BJ (cell line): Measurements from ENCODE around the gene ADGRV1. TPM values are rescaled to one million over a fixed set of nuclear protein-coding genes. Genes with fewer than 3 reads are reported as not detected.
"Not testable (repeated sequence)": the region's sequence is repeated elsewhere in the genome, so short reads cannot be mapped to it uniquely, and the experiment has no call there.

Source experiments
- CTCF ChIA-PET: fragments of 350-600 bp; formaldehyde crosslinking; extraction: SDS; loops from one replicate; lab custom pipeline; 2021; ENCODE audit warnings: antibody characterized with exemption, inconsistent platforms; lab: Yijun Ruan, JAX
- POLR2A ChIA-PET: fragments of 300-600 bp; sonication (Branson Sonifier 250); formaldehyde crosslinking; extraction: SDS; loops from one replicate; lab custom pipeline; 2021; ENCODE audit warnings: antibody characterized with exemption; lab: Charles Lee
- DNase-seq: peaks from one replicate; pipeline ENCODE4 v3.0.0-alpha.2; 2011; ENCODE audit warnings: low read depth
- H3K27me3 ChIP-seq: 2 replicates; pipeline ENCODE4 v1.6.0; 2011; ENCODE audit warnings: low read length; ENCODE audit not compliant: control insufficient read depth, insufficient read depth
- H3K36me3 ChIP-seq: 2 replicates; pipeline ENCODE4 v1.5.1; 2011; ENCODE audit warnings: low read length; ENCODE audit not compliant: control insufficient read depth, insufficient read depth
- H3K4me3 ChIP-seq: 2 replicates; pipeline ENCODE4 v1.5.1; 2011; ENCODE audit warnings: low read depth, mild to moderate bottlenecking, control low read depth, low read length
- CTCF ChIP-seq: IDR thresholded peaks from 2 replicates; pipeline ENCODE4 v1.5.1; 2011; ENCODE audit warnings: low read depth, mild to moderate bottlenecking, control low read depth, inconsistent platforms, low read length, moderate library complexity; ENCODE audit not compliant: insufficient read depth
- polyA plus RNA-seq: library from polyadenylated mRNA; depleted of rRNA; stranded (reverse); fragments of >200 nt; gene quantifications from 2 replicates; pipeline ENCODE4 v1.2.3, GENCODE V29; 2011

Gene ADGRV1
- polyA plus RNA-seq, 1 experiment: 0.15 TPM

- no peak for TF ChIP-seq CTCF
- 0 out of 2 replicates have a peak, but pooled peaks cover 1% of the 10 kb centered on the region for H3K27me3 ChIP-seq
- POLR2A ChIA-PET: no interaction called here
- CTCF ChIA-PET: no interaction called here
- H3K36me3 ChIP-seq: no peaks in the 10 kb centered on the region
- no peak overlapping the region for H3K4me3 ChIP-seq
- no peak for DNase-seq
These were observed 490.5 kb downstream of the ADGRV1 start for GRCh38 chr5:91049112-91049511.

GRCh38 chr5:91049800-91050199, 491.2 kb downstream of the ADGRV1 start:
- no peak overlapping the region for H3K4me3 ChIP-seq
- DNase-seq: peak; percentile 9
- 0 out of 2 replicates have a peak, but pooled peaks cover 1% of the 10 kb centered on the region for H3K27me3 ChIP-seq
- ChIA-PET CTCF (no interaction called here), POLR2A (no interaction called here)
- H3K36me3 ChIP-seq: no peaks in the 10 kb centered on the region
- TF ChIP-seq CTCF: no peak

GRCh38 chr5:91052411-91052810, 493.8 kb downstream of the ADGRV1 start:
- POLR2A ChIA-PET, DNase-seq, H3K4me3 ChIP-seq, H3K27me3 ChIP-seq, H3K36me3 ChIP-seq: not testable (repeated sequence)
- CTCF ChIA-PET: interaction anchor here (0.7 kb wide), 1 partner anchor 9 kb away, joined by 3 read pairs; no protein-coding TSS in a partner anchor

- DNase-seq: no peak
- H3K27me3 ChIP-seq: no peaks in the 10 kb centered on the region
- CTCF ChIA-PET: interaction anchor here (0.7 kb wide), 1 partner anchor 10 kb away, joined by 3 read pairs; no protein-coding TSS in a partner anchor
- TF ChIP-seq CTCF: no peak
- POLR2A ChIA-PET: no interaction called here
- no peak overlapping the region for H3K4me3 ChIP-seq
- H3K36me3 ChIP-seq: no peaks in the 10 kb centered on the region
These were observed 494.6 kb downstream of the ADGRV1 start for GRCh38 chr5:91052977-91053740.

GRCh38 chr5:91053741-91054025, 495.1 kb downstream of the ADGRV1 start:
- ChIA-PET CTCF (no interaction called here), POLR2A (no interaction called here)
- Histone ChIP-seq H3K4me3 (no peak overlapping the region), H3K36me3 (no peaks in the 10 kb centered on the region), H3K27me3 (no peaks in the 10 kb centered on the region)
- no peak for TF ChIP-seq CTCF
- no peak for DNase-seq

- CTCF ChIA-PET: interaction anchor here (0.6 kb wide), 1 partner anchor 246 kb away, joined by 3 read pairs; no protein-coding TSS in a partner anchor
- no peak overlapping the region for H3K4me3 ChIP-seq
- DNase-seq: no peak
- TF ChIP-seq CTCF: no peak
- H3K36me3 ChIP-seq: no peaks in the 10 kb centered on the region
- H3K27me3 ChIP-seq: no peaks in the 10 kb centered on the region; the same call in none of the 2 replicates
- POLR2A ChIA-PET: no interaction called here
These were observed 499.6 kb downstream of the ADGRV1 start for GRCh38 chr5:91058155-91058554.
